H9 (cell line): ENCODE results near the gene NFATC2IP. TPM values are rescaled to one million over a fixed set of nuclear protein-coding genes. Genes with fewer than 3 reads are reported as not detected.
A peak's percentile ranks its signal among the peaks of the same experiment; 100 is the strongest.

Experiments
- DNase-seq: peaks from one replicate; pipeline ENCODE4 v3.0.0-alpha.2; 2017
- H2AFZ ChIP-seq: one replicate; pipeline ENCODE4 v1.6.1; 2013; ENCODE audit warnings: mild to moderate bottlenecking, low read length, control low read depth, moderate library complexity
- H2AK5ac ChIP-seq: 2 replicates; pipeline ENCODE4 v1.6.1; 2013; ENCODE audit warnings: low read length, control low read depth, mixed read lengths; ENCODE audit not compliant: insufficient read length
- H2BK120ac ChIP-seq: one replicate; pipeline ENCODE4 v1.6.1; 2013; ENCODE audit warnings: low read depth, mild to moderate bottlenecking, low read length, control low read depth, inconsistent platforms; ENCODE audit not compliant: poor library complexity, severe bottlenecking
- H2BK12ac ChIP-seq: 2 replicates; pipeline ENCODE4 v1.6.1; 2013; ENCODE audit warnings: low read length, control low read depth, mixed read lengths, low read depth; ENCODE audit not compliant: insufficient read length
- H2BK15ac ChIP-seq: 2 replicates; pipeline ENCODE4 v1.6.1; 2013; ENCODE audit warnings: low read depth, low read length, control low read depth
- H2BK20ac ChIP-seq: one replicate; pipeline ENCODE4 v1.6.1; 2013; ENCODE audit warnings: low read depth, mild to moderate bottlenecking, low read length, control low read depth, inconsistent platforms; ENCODE audit not compliant: poor library complexity, severe bottlenecking
- H2BK5ac ChIP-seq: 2 replicates; pipeline ENCODE4 v1.6.1; 2013; ENCODE audit warnings: low read length, control low read depth, mixed read lengths; ENCODE audit not compliant: insufficient read length
- H3K14ac ChIP-seq: 2 replicates; pipeline ENCODE4 v1.6.1; 2013; ENCODE audit warnings: low read length, control low read depth; ENCODE audit not compliant: insufficient read depth
- H3K18ac ChIP-seq: 2 replicates; pipeline ENCODE4 v1.6.1; 2013; ENCODE audit warnings: low read depth, mild to moderate bottlenecking, mixed read lengths, low read length, control low read depth; ENCODE audit not compliant: insufficient read length
- H3K23ac ChIP-seq: 2 replicates; pipeline ENCODE4 v1.6.1; 2013; ENCODE audit warnings: low read length, control low read depth, mixed read lengths, low read depth; ENCODE audit not compliant: insufficient read length
- H3K23me2 ChIP-seq: 2 replicates; pipeline ENCODE4 v1.6.1; 2013; ENCODE audit warnings: low read depth, mild to moderate bottlenecking, mixed read lengths, low read length, control low read depth; ENCODE audit not compliant: insufficient read length, poor library complexity, severe bottlenecking
- H3K27ac ChIP-seq: 2 replicates; pipeline ENCODE4 v1.5.1; 2013; ENCODE audit warnings: low read length, control low read depth, mixed read lengths, low read depth; ENCODE audit not compliant: insufficient read length
- H3K27me3 ChIP-seq: 2 replicates; pipeline ENCODE4 v1.6.1; 2013; ENCODE audit warnings: low read length, control low read depth, inconsistent platforms; ENCODE audit not compliant: insufficient read depth
- H3K4ac ChIP-seq: 2 replicates; pipeline ENCODE4 v1.6.1; 2013; ENCODE audit warnings: low read depth, mild to moderate bottlenecking, control low read depth, inconsistent platforms, low read length, moderate library complexity
- H3K4me1 ChIP-seq: 2 replicates; pipeline ENCODE4 v1.6.1; 2013; ENCODE audit warnings: low read length, control low read depth, inconsistent platforms; ENCODE audit not compliant: insufficient read depth
- H3K4me2 ChIP-seq: 2 replicates; pipeline ENCODE4 v1.6.1; 2013; ENCODE audit warnings: low read length, control low read depth, mixed read lengths; ENCODE audit not compliant: insufficient read length, insufficient read depth
- H3K56ac ChIP-seq: 2 replicates; pipeline ENCODE4 v1.6.1; 2013; ENCODE audit warnings: low read depth, mild to moderate bottlenecking, mixed read lengths, low read length, control low read depth; ENCODE audit not compliant: insufficient read length
- H3K79me1 ChIP-seq: 2 replicates; pipeline ENCODE4 v1.6.1; 2013; ENCODE audit warnings: low read depth, mild to moderate bottlenecking, moderate library complexity, low read length, control low read depth, inconsistent platforms; ENCODE audit not compliant: insufficient read depth, poor library complexity, severe bottlenecking
- H3K79me2 ChIP-seq: 2 replicates; pipeline ENCODE4 v1.6.1; 2013; ENCODE audit warnings: low read length, control low read depth, inconsistent platforms; ENCODE audit not compliant: insufficient read depth
- H3K9ac ChIP-seq: 2 replicates; pipeline ENCODE4 v1.6.1; 2013; ENCODE audit warnings: low read length, control low read depth, mixed read lengths; ENCODE audit not compliant: insufficient read length; ENCODE audit errors: extremely low read depth
- H3K9me3 ChIP-seq: one replicate; pipeline ENCODE4 v1.6.1; 2013; ENCODE audit warnings: low read depth, low read length, inconsistent platforms; ENCODE audit not compliant: control insufficient read depth
- H3T11ph ChIP-seq: one replicate; pipeline ENCODE4 v1.6.1; 2013; ENCODE audit warnings: mild to moderate bottlenecking, low read length, control low read depth, inconsistent platforms
- H4K20me1 ChIP-seq: one replicate; pipeline ENCODE4 v1.6.1; 2013; ENCODE audit not compliant: control insufficient read depth, insufficient read length, insufficient read depth
- H4K5ac ChIP-seq: 2 replicates; pipeline ENCODE4 v1.6.1; 2013; ENCODE audit warnings: low read depth, mild to moderate bottlenecking, mixed read lengths, low read length, control low read depth; ENCODE audit not compliant: insufficient read length
- H4K8ac ChIP-seq: replicated peaks from 2 replicates; pipeline ENCODE4 v1.6.1; 2013; ENCODE audit warnings: low read length, control low read depth, mixed read lengths, low read depth; ENCODE audit not compliant: insufficient read length
- H4K91ac ChIP-seq: 2 replicates; pipeline ENCODE4 v1.6.1; 2013; ENCODE audit warnings: low read depth, mild to moderate bottlenecking, moderate library complexity, mixed read lengths, low read length, control low read depth; ENCODE audit not compliant: insufficient read length
- H3K27ac Mint-ChIP-seq, 3 experiments: 2 replicates in 2 of 3; 3 replicates in 1 of 3; pipeline ENCODE4 v1.8.0; 2020 to 2021; ENCODE audit warnings: mixed read lengths in 3 of 3, mild to moderate bottlenecking in 1 of 3, moderate library complexity in 1 of 3
- H3K27me3 Mint-ChIP-seq: 2 replicates; pipeline ENCODE4 v1.8.0; 2021; ENCODE audit warnings: low read depth, mild to moderate bottlenecking, moderate library complexity, mixed read lengths
- H3K36me3 Mint-ChIP-seq, 3 experiments: 2 replicates in 2 of 3; 3 replicates in 1 of 3; pipeline ENCODE4 v1.8.0; 2020 to 2021; ENCODE audit warnings: low read depth in 3 of 3, mixed read lengths in 3 of 3; ENCODE audit not compliant: insufficient read depth in 1 of 3
- H3K4me1 Mint-ChIP-seq, 2 experiments: 2 replicates each; pipeline ENCODE4 v1.8.0; 2020; ENCODE audit warnings: mixed read lengths in 2 of 2
- H3K4me3 Mint-ChIP-seq, 2 experiments: 2 replicates in 1 of 2; 3 replicates in 1 of 2; pipeline ENCODE4 v1.8.0; 2020 to 2021; ENCODE audit warnings: mild to moderate bottlenecking in 2 of 2, mixed read lengths in 2 of 2, moderate library complexity in 1 of 2
- H3K9me3 Mint-ChIP-seq, 2 experiments: 2 replicates in 1 of 2; 3 replicates in 1 of 2; pipeline ENCODE4 v1.8.0; 2020; ENCODE audit warnings: mild to moderate bottlenecking in 2 of 2, mixed read lengths in 2 of 2, moderate library complexity in 1 of 2
- WGBS: extraction: QIAGEN DNeasy Blood & Tissue Kit; methylation state at CpG from one replicate; pipeline ENCODE4 v1.1.7; 2013; ENCODE audit warnings: missing lambda C conversion rate, low lambda C conversion rate, mixed read lengths; ENCODE audit not compliant: insufficient read length; ENCODE audit errors: extremely low coverage; 5-methylcytosine and 5-hydroxymethylcytosine counted together
- total RNA-seq: library from RNA; stranded (reverse); gene quantifications from 2 replicates; pipeline ENCODE4 v1.2.1, GENCODE V29; 2021
- TF ChIP-seq, protein P1 (sequence below): fragments of 200-600 bp; sonication (generic); conservative IDR thresholded peaks from 3 replicates; pipeline ENCODE4 v1.8.0; 2021; ENCODE audit warnings: antibody characterized with exemption, mild to moderate bottlenecking

The NFATC2IP gene
- total RNA-seq, 1 experiment from 2014 or later = 73.8 TPM

DNA sequence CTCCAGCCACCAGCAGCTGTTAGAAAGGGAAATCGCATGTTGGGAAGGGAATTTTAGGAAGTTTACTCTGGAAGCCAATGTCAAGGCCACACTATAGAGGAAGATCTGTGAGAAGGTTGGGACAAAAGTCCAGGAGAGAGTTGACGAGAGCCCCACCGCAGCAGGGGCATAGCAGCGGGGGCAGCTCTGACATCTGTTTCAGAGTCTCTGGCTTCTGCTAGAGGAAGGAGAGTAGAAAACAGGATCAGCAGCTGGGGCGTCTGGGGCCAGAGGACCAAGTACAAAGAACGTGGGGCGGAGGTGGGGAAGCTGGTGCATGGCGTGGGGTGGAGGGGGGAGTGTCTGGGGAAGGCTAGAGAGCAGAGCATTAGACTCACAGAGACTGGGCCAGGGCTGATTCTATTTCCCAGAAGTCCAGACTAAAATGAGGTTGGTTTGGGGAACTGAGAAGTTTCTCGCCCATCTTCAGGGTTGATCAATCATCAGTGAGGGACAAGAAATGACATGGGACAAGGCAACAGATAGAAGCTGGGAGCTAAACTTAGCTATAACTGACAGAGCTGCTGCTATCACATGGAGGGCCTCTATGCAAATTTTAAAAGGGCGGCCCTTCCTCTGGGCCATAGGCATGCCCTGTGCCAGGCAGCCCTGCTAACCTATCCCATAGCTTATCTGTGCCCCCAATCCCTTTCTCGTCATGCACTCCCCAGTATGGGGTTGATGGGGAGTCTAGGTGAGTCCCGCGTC, 26.9 kb upstream of the NFATC2IP start:
- TF ChIP-seq, protein P1, sequence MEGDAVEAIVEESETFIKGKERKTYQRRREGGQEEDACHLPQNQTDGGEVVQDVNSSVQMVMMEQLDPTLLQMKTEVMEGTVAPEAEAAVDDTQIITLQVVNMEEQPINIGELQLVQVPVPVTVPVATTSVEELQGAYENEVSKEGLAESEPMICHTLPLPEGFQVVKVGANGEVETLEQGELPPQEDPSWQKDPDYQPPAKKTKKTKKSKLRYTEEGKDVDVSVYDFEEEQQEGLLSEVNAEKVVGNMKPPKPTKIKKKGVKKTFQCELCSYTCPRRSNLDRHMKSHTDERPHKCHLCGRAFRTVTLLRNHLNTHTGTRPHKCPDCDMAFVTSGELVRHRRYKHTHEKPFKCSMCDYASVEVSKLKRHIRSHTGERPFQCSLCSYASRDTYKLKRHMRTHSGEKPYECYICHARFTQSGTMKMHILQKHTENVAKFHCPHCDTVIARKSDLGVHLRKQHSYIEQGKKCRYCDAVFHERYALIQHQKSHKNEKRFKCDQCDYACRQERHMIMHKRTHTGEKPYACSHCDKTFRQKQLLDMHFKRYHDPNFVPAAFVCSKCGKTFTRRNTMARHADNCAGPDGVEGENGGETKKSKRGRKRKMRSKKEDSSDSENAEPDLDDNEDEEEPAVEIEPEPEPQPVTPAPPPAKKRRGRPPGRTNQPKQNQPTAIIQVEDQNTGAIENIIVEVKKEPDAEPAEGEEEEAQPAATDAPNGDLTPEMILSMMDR = no peak
- peak overlapping the region; percentile 90 for H3K4me2 ChIP-seq
- H3K27ac ChIP-seq = no peak overlapping the region

More for the DNA sequence above, 26.9 kb upstream of the NFATC2IP start:
- Histone ChIP-seq H2BK5ac (no peak overlapping the region), H4K91ac (no peak overlapping the region), H3K9me3 (no peaks in the 10 kb centered on the region), H2AFZ (no peak overlapping the region), H3K23me2 (peaks cover 12% of the 10 kb centered on the region), H2BK20ac (no peak overlapping the region), H2AK5ac (no peak overlapping the region), H3K14ac (0 out of 2 replicates have a peak overlapping the region, but pooled peaks have one; percentile 1), H3K79me2 (no peaks in the 10 kb centered on the region), H4K20me1 (no peaks in the 10 kb centered on the region), H3T11ph (no peak overlapping the region), H3K23ac (no peak overlapping the region), H3K4ac (no peak overlapping the region), H2BK15ac (no peak overlapping the region), H3K56ac (no peak overlapping the region), H3K18ac (no peak overlapping the region), H2BK120ac (no peak overlapping the region), H4K5ac (no peak overlapping the region), H3K9ac (peak overlapping the region; percentile 61), H2BK12ac (no peak overlapping the region), H3K79me1 (no peaks in the 10 kb centered on the region), H4K8ac (no peak overlapping the region), H3K27me3 (no peaks in the 10 kb centered on the region), H3K4me1 (no peaks in the 10 kb centered on the region)
- Mint-ChIP-seq H3K4me1 (peaks cover 11 to 15% of the 10 kb centered on the region in 2 experiments), H3K9me3 (no peaks in the 10 kb centered on the region), H3K4me3 (peak overlapping the region; percentile 91 to 96), H3K27me3 (no peaks in the 10 kb centered on the region), H3K27ac (peak overlapping the region; percentile 97 to 98 (median 97); a peak in 6 of 7 replicates), H3K36me3 (peaks cover 0 to 16% (median 11%) of the 10 kb centered on the region in 3 experiments; a peak in 6 of 7 replicates)
- DNase-seq = no peak
- no CpG with 5 or more reads among the region's 13 CpGs for WGBS
